MM.1S (cell line): ENCODE data around the gene OGFR.

ENCODE experiments used
- DNase-seq: peaks from one replicate; pipeline ENCODE4 v3.0.0-alpha.2; 2015
- H2AFZ ChIP-seq: fragments of 300-600 bp; sonication (generic); 2 replicates; pipeline ENCODE4 v1.6.0; 2016; ENCODE audit warnings: antibody characterized with exemption, low read length
- H3F3A ChIP-seq: fragments of 300-600 bp; sonication (generic); 2 replicates; pipeline ENCODE4 v1.6.1; 2016; ENCODE audit warnings: mild to moderate bottlenecking, antibody characterized with exemption, low read length, moderate library complexity, mixed read lengths; ENCODE audit not compliant: insufficient read depth
- H3K27ac ChIP-seq: fragments of 300-600 bp; sonication (generic); 2 replicates; pipeline ENCODE4 v1.5.1; 2016; ENCODE audit warnings: mild to moderate bottlenecking, low read length
- H3K27me3 ChIP-seq: fragments of 300-600 bp; sonication (generic); replicated peaks from 2 replicates; pipeline ENCODE4 v1.6.0; 2016; ENCODE audit warnings: low read length; ENCODE audit not compliant: insufficient read depth
- H3K36me3 ChIP-seq: fragments of 300-600 bp; sonication (generic); replicated peaks from 2 replicates; pipeline ENCODE4 v1.6.1; 2016; ENCODE audit warnings: mild to moderate bottlenecking, low read length, mixed read lengths; ENCODE audit not compliant: insufficient read depth
- H3K4me1 ChIP-seq: fragments of 300-600 bp; sonication (generic); 2 replicates; pipeline ENCODE4 v1.6.1; 2016; ENCODE audit warnings: low read length, mixed read lengths
- H3K4me2 ChIP-seq: fragments of 300-600 bp; sonication (generic); 2 replicates; pipeline ENCODE4 v1.6.0; 2016; ENCODE audit warnings: low read depth, low read length
- H3K4me3 ChIP-seq: fragments of 300-600 bp; sonication (generic); 2 replicates; pipeline ENCODE4 v1.5.1; 2016; ENCODE audit warnings: low read length, mixed read lengths
- H3K79me2 ChIP-seq: fragments of 300-600 bp; sonication (generic); 2 replicates; pipeline ENCODE4 v1.6.1; 2016; ENCODE audit warnings: mixed run types, low read length, mixed read lengths
- H3K9ac ChIP-seq: fragments of 300-600 bp; sonication (generic); 2 replicates; pipeline ENCODE4 v1.6.1; 2016; ENCODE audit warnings: low read length, mixed read lengths
- H3K9me2 ChIP-seq: fragments of 300-600 bp; sonication (generic); replicated peaks from 2 replicates; pipeline ENCODE4 v1.6.1; 2016; ENCODE audit warnings: mild to moderate bottlenecking, low read length, mixed read lengths; ENCODE audit not compliant: insufficient read depth
- H3K9me3 ChIP-seq: fragments of 300-600 bp; sonication (generic); replicated peaks from 2 replicates; pipeline ENCODE4 v1.6.1; 2016; ENCODE audit warnings: mild to moderate bottlenecking, low read length, mixed read lengths; ENCODE audit not compliant: insufficient read depth
- H4K20me1 ChIP-seq: fragments of 300-600 bp; sonication (generic); 2 replicates; pipeline ENCODE4 v1.6.1; 2016; ENCODE audit warnings: mild to moderate bottlenecking, low read length, moderate library complexity, mixed read lengths; ENCODE audit not compliant: insufficient read depth
- CTCF ChIP-seq: fragments of 300-600 bp; sonication (generic); IDR thresholded peaks from 2 replicates; pipeline ENCODE4 v1.5.1; 2016; ENCODE audit warnings: antibody characterized with exemption, low read length, mixed read lengths
- EZH2 ChIP-seq: fragments of 300-600 bp; sonication (generic); optimal IDR thresholded peaks from 2 replicates; pipeline ENCODE3; 2017; ENCODE audit warnings: low read depth, mild to moderate bottlenecking, antibody characterized with exemption, low read length, mixed read lengths
- EZH2phosphoT487 ChIP-seq: fragments of 300-600 bp; sonication (generic); IDR thresholded peaks from 2 replicates; pipeline ENCODE4 v1.6.1; 2018; ENCODE audit warnings: antibody characterized with exemption, low read length

OGFR gene

GRCh38 chr20:62860391-62860923 lies 55.8 kb downstream of the OGFR start:
- H3K36me3 ChIP-seq = no peaks in the 10 kb centered on the region
- H3K9me2 ChIP-seq = no peaks in the 10 kb centered on the region
- H3F3A ChIP-seq = no peaks in the 10 kb centered on the region
- no peaks in the 10 kb centered on the region for H3K9me3 ChIP-seq
- H3K4me3 ChIP-seq = no peak overlapping the region
- H3K79me2 ChIP-seq = peaks cover 9% of the 10 kb centered on the region
- no peaks in the 10 kb centered on the region for H4K20me1 ChIP-seq
- peaks cover 3% of the 10 kb centered on the region; the same call in 1 of the 2 replicates for H3K4me1 ChIP-seq
- H3K4me2 ChIP-seq = no peak overlapping the region
- DNase-seq = no peak
- H3K27ac ChIP-seq = no peak overlapping the region
- H3K9ac ChIP-seq = no peak overlapping the region
- H3K27me3 ChIP-seq = peaks cover 15% of the 10 kb centered on the region
- TF ChIP-seq EZH2 (no peak), CTCF (no peak), EZH2phosphoT487 (no peak)
- no peak overlapping the region for H2AFZ ChIP-seq

- no peak overlapping the region for H3K4me2 ChIP-seq
- peaks cover 3% of the 10 kb centered on the region; the same call in 1 of the 2 replicates for H3K4me1 ChIP-seq
- no peak for TF ChIP-seq EZH2
- TF ChIP-seq CTCF = no peak
- no peak for TF ChIP-seq EZH2phosphoT487
- H3K9me2 ChIP-seq = no peaks in the 10 kb centered on the region
- H3K9ac ChIP-seq = no peak overlapping the region
- DNase-seq = no peak
- no peak overlapping the region for H3K27ac ChIP-seq
- H3F3A ChIP-seq = no peaks in the 10 kb centered on the region
- no peaks in the 10 kb centered on the region for H3K9me3 ChIP-seq
- peaks cover 9% of the 10 kb centered on the region for H3K79me2 ChIP-seq
- H3K36me3 ChIP-seq = no peaks in the 10 kb centered on the region
- peak overlapping the region; percentile 39; the same call in 1 of the 2 replicates for H3K4me3 ChIP-seq
- H4K20me1 ChIP-seq = no peaks in the 10 kb centered on the region
- H2AFZ ChIP-seq = no peak overlapping the region
- peaks cover 19% of the 10 kb centered on the region for H3K27me3 ChIP-seq
These were observed 56.5 kb downstream of the OGFR start for GRCh38 chr20:62860924-62861691.

- Histone ChIP-seq H2AFZ (peak within 1 kb of the TSS; percentile 51; the same call in 1 of the 2 replicates), H3K27ac (no peak within 1 kb of the TSS), H3K9ac (no peak within 1 kb of the TSS), H3K4me2 (peak within 1 kb of the TSS; percentile 52; the same call in 1 of the 2 replicates), H3F3A (no peaks in the 10 kb centered on the region), H3K36me3 (no peaks in the 10 kb centered on the region), H3K79me2 (peaks cover 9% of the 10 kb centered on the region), H3K4me1 (peaks cover 3% of the 10 kb centered on the region; the same call in 1 of the 2 replicates), H3K4me3 (peak within 1 kb of the TSS; percentile 39; the same call in 1 of the 2 replicates), H3K9me3 (no peaks in the 10 kb centered on the region), H3K9me2 (no peaks in the 10 kb centered on the region), H4K20me1 (no peaks in the 10 kb centered on the region), H3K27me3 (peaks cover 24% of the 10 kb centered on the region)
- DNase-seq = peak; percentile 83
- TF ChIP-seq CTCF (no peak), EZH2 (no peak), EZH2phosphoT487 (no peak)
These were observed 57.2 kb downstream of the OGFR start, which contains the start of gene TCFL5 for GRCh38 chr20:62861726-62862336. TSS of gene TCFL5 (minus strand) at chr20:62861822. CDS start at chr20:62861670, 152 bp downstream.
